Gastrocnemius medialis (tissue), 4 donors: Measurements from ENCODE around the gene ZMYM4. TPM values are rescaled to one million over a fixed set of nuclear protein-coding genes. Genes with fewer than 3 reads are reported as not detected.
A peak's percentile ranks its signal among the peaks of the same experiment; 100 is the strongest.

Experiments used
- ATAC-seq, 2 donors: fragments of 150-250 bp; one replicate each; pipeline ENCODE4 v1.9.1; 2016
- DNase-seq, 2 donors: peaks; one replicate each; pipeline ENCODE4 v3.0.0-alpha.2; 2019
- H3K27ac ChIP-seq, 4 donors: fragments of 200-600 bp; sonication (generic); 1 replicate in 1 of 4; 2 replicates in 3 of 4; pipeline ENCODE4 v1.5.1; 2016 to 2018; ENCODE audit warnings: mild to moderate bottlenecking in 2 of 4, moderate library complexity in 1 of 4
- H3K27me3 ChIP-seq, 3 donors: fragments of 200-600 bp; sonication (generic) in 2 of 3; 1 replicate in 1 of 3; 2 replicates in 2 of 3; pipeline versions ENCODE4 v1.5.1 to v1.6.0; 2016 to 2019; ENCODE audit warnings: mild to moderate bottlenecking in 1 of 3, moderate library complexity in 1 of 3
- H3K36me3 ChIP-seq, 2 donors: fragments of 200-600 bp; sonication (generic) in 1 of 2; one replicate each; pipeline ENCODE4 v1.5.1; 2017 to 2018
- H3K4me1 ChIP-seq, 2 donors: fragments of 200-600 bp; sonication (generic) in 1 of 2; one replicate each; pipeline ENCODE4 v1.5.1; 2016 to 2017; ENCODE audit warnings: mild to moderate bottlenecking in 2 of 2
- H3K4me3 ChIP-seq, 4 donors: fragments of 200-600 bp; sonication (generic) in 3 of 4; 1 replicate in 1 of 4; 2 replicates in 3 of 4; pipeline ENCODE4 v1.5.1; 2016 to 2019; ENCODE audit warnings: mild to moderate bottlenecking in 2 of 4
- H3K9me3 ChIP-seq, 3 donors: fragments of 200-600 bp; sonication (generic) in 2 of 3; 1 replicate in 1 of 3; 2 replicates in 2 of 3; pipeline ENCODE4 v1.5.1; 2016 to 2019
- POLR2A ChIP-seq, 2 donors: fragments of 450-650 bp; IDR thresholded peaks; one replicate each; pipeline ENCODE4 v1.6.1; 2017; ENCODE audit warnings: antibody characterized with exemption in 2 of 2, mild to moderate bottlenecking in 2 of 2, moderate library complexity in 2 of 2
- in situ Hi-C, 4 donors: fragments of 200-750 bp; cut with MboI; loops; one replicate each; pipeline versions ENCODE4 v1.15.0 to v1.8.0; 2017; ENCODE audit warnings: low sequenced_read_pairs in 4 of 4
- intact Hi-C: fragments of 100-400 bp; cut with DNase I; formaldehyde crosslinking; loops from one replicate; pipeline ENCODE4 v1.15.1; 2023; ENCODE audit warnings: low total_unique reads
- total RNA-seq, 4 donors: library from RNA; depleted of rRNA; stranded (reverse); fragments of >200 nt; gene quantifications; one replicate each; pipeline versions ENCODE4 v1.1.0 to v1.2.3, GENCODE V29; 2016
- TF ChIP-seq, protein P1 (sequence below), 5 experiments: fragments of 450-650 bp in 3 of 5; fragments of 200-600 bp in 2 of 5; sonication (generic) in 2 of 5; IDR thresholded peaks in 4 of 5; conservative IDR thresholded peaks in 1 of 5; 1 replicate in 4 of 5; 2 replicates in 1 of 5; pipeline ENCODE4 v1.5.1; 2016 to 2019; ENCODE audit warnings: antibody characterized with exemption in 5 of 5, mild to moderate bottlenecking in 3 of 5, moderate library complexity in 3 of 5

ZMYM4 gene
- total RNA-seq, 4 donors from 2014 or later: 11.1 to 25.3 (median 13.7) TPM

DNA sequence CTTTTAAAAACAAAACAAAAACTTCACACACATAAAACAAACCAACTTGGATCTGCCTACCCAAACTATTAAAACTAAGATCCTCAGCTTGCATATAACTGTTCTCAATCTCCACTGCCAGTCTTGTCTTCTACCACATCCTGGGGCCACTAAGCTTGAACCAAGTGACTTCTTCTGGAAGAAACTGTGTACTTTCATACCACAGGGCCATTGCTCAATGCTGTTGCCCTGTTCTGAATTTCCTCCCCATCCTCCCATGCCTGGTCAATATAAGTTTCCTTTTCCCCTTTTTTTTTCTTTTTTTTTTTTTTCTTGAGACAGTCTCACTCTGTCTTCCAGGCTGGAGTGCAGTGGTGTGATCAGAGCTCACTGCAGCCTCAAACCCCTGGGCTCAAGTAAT, 178.8 kb downstream of the ZMYM4 start:
- in situ Hi-C loops: loop anchor here in 2 of 4 donors (5.0 kb wide), 1 partner anchor 115 kb away; no protein-coding TSS in a partner anchor

DNA sequence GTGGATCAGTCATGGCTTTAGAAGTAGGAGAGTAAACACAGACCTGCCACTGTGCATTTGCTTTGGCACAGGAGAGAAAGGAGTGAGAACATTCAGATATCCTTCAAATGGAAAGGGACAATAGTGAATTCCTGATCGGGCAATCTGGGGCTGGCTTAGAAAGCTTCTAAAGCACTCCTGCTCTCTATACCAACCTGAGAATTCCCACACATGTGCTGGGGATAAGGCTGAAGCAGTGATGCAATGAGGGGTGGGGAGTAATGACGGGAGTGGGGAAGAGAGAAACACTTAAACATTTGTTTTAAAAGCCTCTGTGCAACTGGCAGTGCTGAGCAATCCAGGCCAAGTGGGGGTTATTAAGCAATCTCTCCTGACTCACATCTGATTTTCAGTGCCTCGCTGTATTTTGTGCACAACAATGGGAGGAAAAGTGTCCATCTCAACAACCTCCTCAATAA, 179.9 kb downstream of the ZMYM4 start:
- Histone ChIP-seq H3K9me3 (no peaks in the 10 kb centered on the region), H3K36me3 (peaks cover 3 to 66% of the 10 kb centered on the region in 2 donors), H3K27ac (no peak overlapping the region), H3K4me3 (no peak overlapping the region), H3K4me1 (peaks cover 8 to 9% of the 10 kb centered on the region in 2 donors), H3K27me3 (no peaks in the 10 kb centered on the region)
- ATAC-seq: no peak
- TF ChIP-seq POLR2A (IDR thresholded peaks at IDR 0.05): no peak
- TF ChIP-seq, protein P1, sequence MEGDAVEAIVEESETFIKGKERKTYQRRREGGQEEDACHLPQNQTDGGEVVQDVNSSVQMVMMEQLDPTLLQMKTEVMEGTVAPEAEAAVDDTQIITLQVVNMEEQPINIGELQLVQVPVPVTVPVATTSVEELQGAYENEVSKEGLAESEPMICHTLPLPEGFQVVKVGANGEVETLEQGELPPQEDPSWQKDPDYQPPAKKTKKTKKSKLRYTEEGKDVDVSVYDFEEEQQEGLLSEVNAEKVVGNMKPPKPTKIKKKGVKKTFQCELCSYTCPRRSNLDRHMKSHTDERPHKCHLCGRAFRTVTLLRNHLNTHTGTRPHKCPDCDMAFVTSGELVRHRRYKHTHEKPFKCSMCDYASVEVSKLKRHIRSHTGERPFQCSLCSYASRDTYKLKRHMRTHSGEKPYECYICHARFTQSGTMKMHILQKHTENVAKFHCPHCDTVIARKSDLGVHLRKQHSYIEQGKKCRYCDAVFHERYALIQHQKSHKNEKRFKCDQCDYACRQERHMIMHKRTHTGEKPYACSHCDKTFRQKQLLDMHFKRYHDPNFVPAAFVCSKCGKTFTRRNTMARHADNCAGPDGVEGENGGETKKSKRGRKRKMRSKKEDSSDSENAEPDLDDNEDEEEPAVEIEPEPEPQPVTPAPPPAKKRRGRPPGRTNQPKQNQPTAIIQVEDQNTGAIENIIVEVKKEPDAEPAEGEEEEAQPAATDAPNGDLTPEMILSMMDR (IDR thresholded peaks at IDR 0.05 in 4 of 5, conservative IDR thresholded peaks at IDR 0.05 in 1 of 5): no peak
- DNase-seq: no peak
- intact Hi-C loops (no loop called here), in situ Hi-C loops (loop anchor here in 2 of 4 donors (5.0 kb wide), 1 partner anchor 114 kb away; no protein-coding TSS in a partner anchor)

More for the DNA sequence above, 178.8 kb downstream of the ZMYM4 start:
- Histone ChIP-seq H3K27me3 (no peaks in the 10 kb centered on the region), H3K4me3 (no peak overlapping the region), H3K9me3 (no peaks in the 10 kb centered on the region), H3K36me3 (peaks cover 3 to 77% of the 10 kb centered on the region in 2 donors), H3K4me1 (peaks cover 5% of the 10 kb centered on the region in 2 donors), H3K27ac (no peak overlapping the region)
- DNase-seq: no peak
- intact Hi-C loops: no loop called here
- ATAC-seq: no peak
- TF ChIP-seq, protein P1 (IDR thresholded peaks at IDR 0.05 in 4 of 5, conservative IDR thresholded peaks at IDR 0.05 in 1 of 5): no peak

DNA sequence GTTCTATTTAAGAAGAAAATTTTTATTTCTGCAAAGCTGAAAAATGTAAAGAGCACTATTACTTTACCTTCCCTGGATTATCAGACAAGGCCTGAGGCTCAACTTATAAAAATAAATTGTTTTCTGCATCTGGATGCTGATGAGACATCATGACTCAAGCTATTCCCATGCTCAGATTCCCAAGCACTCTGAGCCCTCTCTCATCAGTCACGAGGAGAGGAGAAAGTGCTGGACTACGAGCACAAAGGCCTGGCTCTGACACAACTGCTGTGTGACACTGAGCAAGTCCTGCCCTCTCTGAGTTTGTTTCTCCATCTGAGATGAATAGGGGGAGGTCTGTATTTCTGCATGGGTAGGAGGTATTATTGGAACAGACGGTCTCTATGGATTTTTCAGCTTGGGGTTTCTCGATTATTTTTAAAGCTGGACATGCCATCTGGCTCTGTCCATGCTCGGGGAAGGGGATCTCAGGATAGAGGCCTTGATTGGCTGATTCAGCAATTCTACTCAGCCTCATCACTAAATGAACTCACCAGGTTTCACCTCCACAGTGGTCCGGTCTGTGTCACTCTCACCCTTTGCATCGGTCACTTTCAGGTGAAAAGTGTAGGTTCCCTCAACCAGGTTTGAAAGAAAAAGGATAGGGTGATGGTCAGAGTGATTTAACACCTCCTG, 181.0 kb downstream of the ZMYM4 start:
- no peak for ATAC-seq
- TF ChIP-seq, protein P1 (IDR thresholded peaks at IDR 0.05 in 4 of 5, conservative IDR thresholded peaks at IDR 0.05 in 1 of 5): no peak
- TF ChIP-seq POLR2A (IDR thresholded peaks at IDR 0.05): no peak
- H3K27me3 ChIP-seq: no peaks in the 10 kb centered on the region
- H3K27ac ChIP-seq: no peak overlapping the region
- H3K4me1 ChIP-seq: peaks cover 8 to 9% of the 10 kb centered on the region in 2 donors
- in situ Hi-C loops (loop anchor here (5.0 to 25.0 kb wide), 3 partner anchors 113 to 288 kb away; no protein-coding TSS in a partner anchor), intact Hi-C loops (no loop called here)
- no peaks in the 10 kb centered on the region for H3K9me3 ChIP-seq
- no peak for DNase-seq
- peaks cover 3 to 64% of the 10 kb centered on the region in 2 donors for H3K36me3 ChIP-seq
- no peak overlapping the region for H3K4me3 ChIP-seq

DNA sequence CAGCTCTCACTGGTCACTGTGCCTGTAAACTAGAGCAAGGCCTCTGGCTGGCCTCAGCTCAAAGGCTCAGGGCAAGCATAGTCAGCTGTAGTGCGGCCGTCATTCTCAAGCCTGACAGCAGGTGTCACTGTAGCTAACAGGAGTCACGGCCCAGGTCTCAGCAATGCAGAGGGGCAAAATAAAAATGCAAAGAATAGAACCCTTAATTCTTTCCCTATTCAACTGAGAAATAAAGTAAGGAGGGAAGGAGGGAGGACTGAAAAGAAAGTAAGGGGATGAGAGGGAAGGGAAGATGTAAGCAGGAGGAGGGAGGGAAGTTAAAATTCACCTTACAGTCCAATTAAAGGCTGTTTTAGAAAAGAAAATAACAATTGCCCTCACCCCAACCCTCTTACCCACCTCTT, 182.6 kb downstream of the ZMYM4 start:
- peak; percentile 29 to 63 for DNase-seq
- no peaks in the 10 kb centered on the region for H3K27me3 ChIP-seq
- intact Hi-C loops (loop anchor here (1.0 kb wide), 2 partner anchors 94 to 275 kb away; no protein-coding TSS in a partner anchor), in situ Hi-C loops (loop anchor here in 3 of 4 donors (5.0 to 25.0 kb wide), 3 partner anchors 111 to 286 kb away; no protein-coding TSS in a partner anchor)
- ATAC-seq: peak; percentile 79 to 85
- peaks cover 3 to 53% of the 10 kb centered on the region in 2 donors for H3K36me3 ChIP-seq
- H3K27ac ChIP-seq: no peak overlapping the region
- no peak overlapping the region for H3K4me3 ChIP-seq
- H3K4me1 ChIP-seq: peaks cover 8 to 9% of the 10 kb centered on the region in 2 donors
- TF ChIP-seq, protein P1 (IDR thresholded peaks at IDR 0.05 in 4 of 5, conservative IDR thresholded peaks at IDR 0.05 in 1 of 5): peak; percentile 67 to 83 (median 76)
- no peak for TF ChIP-seq POLR2A (IDR thresholded peaks at IDR 0.05)
- H3K9me3 ChIP-seq: no peaks in the 10 kb centered on the region
